Activated gamma-delta T cell treated with Interleukin-2 at 50 U/mL for 16 hours (primary cell): ENCODE measurements around the gene CD86.

ENCODE experiments used
- DNase-seq: peaks from one replicate; pipeline ENCODE4 v3.0.0-alpha.2; 2020

The CD86 gene

DNA sequence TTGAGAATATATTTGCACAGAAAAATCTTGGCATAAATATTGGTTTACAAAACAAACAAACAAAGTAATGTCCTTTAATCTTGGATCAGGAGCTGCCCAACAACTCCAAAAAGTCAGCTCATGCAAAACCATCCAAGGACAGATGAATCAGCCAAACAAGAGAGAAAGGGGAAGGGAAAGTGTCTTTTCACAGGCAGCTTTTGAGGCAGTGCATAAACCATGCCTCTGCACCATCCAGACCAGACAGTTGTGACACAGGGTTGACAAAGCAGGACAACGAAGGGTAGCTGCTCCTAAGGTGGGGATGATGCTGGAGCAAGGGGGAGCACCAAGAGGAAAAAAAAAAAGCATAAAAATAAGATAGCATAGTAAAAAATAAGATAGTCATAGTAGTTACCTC is 8.7 kb downstream of the CD86 start:
- DNase-seq, result no peak

DNA sequence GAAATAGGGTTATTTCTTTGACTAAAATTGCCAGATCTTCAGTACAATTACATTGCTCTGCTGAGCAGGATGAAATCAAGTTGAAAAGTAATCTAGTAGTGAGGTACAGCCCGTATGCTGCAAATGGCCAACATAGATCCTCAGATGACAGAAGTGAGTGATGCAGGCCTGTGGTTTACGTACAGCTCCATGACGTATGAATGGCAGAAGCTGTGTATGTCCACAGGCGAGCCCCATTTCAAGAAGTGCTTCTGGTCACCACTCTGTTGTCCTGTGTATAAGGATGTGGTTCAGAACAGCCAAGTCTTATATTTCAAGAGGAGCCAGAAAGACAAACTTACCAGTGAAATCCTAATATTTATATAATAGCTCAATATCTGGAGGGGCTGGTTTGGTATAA is 9.2 kb downstream of the CD86 start:
- DNase-seq, result no peak

DNA sequence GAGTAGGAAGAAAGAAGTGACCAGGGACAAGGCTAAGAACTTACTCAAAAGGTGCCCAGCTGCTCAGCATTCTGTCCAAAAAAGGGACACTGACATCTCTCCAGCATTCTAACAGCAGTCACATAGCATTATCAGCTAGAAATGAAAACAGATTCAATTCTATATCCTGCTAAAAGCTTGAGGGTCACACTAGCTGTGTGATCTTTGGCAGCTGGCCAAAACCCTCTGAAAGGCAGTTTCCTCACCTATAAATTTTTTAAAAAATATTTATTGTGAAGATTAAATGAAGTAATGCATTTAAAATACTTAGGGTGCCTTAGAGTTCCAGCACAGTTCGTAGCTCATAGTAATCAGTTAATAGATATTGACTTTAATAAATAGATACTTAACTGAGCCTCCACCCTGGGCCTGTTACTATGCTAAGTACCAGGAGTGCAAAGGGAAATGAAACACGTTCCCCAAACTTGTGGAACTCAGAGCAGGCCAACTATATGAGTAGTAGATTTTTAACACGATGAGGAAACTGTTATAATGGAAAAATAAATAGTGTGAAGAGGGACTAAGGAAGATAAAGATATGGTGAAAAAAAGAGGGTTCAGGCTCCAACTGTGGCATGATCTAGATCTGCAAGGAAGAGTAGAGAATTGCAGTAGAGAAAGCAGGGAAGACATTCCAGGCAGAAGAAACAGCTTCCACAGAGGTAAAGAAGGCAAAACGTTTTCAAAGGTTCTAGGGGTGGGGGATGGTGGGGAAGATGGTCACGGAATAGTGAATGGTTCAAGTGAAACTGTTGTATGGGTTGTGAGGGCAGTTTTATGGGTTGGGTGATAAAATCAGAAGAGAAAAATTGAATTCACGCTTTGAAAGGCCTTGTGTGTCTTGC is 11.4 kb downstream of the CD86 start:
- DNase-seq, result no peak

DNA sequence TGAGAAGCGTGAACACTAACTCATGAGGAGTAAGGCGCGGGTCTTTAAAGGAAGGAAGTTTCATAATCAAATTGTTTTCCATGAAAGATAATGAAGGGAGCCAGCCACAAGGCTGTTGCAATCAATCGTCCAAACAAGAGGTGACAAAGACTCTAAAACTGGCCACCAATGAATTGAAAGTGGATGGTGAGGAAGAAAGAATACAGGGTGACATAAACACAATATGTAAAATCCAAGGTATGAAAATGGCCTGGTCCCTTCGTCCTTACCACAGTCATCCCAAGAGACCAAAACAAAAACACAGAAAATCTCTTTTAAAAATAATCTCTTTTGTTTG is 12.0 kb downstream of the CD86 start:
- DNase-seq, result no peak

DNA sequence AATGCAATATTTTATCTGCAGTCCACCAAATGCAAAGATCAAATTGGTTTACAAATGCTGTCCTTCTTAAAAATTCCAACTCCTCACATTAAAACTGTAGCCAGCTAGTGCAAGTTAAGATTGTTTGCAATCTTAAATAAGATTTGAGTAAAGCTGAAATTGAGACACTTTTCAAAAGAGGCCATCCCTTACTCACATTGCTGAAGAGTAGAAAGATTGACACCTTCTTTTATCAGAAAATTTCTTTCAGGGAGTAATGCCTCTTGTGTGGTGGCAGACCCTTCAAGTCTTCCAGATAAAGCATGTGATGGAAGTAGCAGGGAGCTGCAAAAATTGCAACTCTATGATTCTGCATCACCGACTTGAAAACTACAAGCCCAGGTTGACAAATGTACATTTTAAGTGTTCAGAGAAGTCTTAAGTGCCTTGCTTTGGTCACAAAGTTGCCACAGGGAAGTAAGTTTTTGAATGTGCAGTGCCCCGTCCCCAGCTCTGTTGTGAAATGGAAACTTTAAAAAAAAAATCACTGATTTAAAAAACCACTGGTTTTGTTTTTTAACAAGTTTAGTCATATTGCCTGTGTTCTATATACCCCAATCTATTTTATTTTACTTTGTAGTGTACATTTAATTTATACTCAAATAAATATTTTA is 12.6 kb downstream of the CD86 start:
- no peak for DNase-seq

DNA sequence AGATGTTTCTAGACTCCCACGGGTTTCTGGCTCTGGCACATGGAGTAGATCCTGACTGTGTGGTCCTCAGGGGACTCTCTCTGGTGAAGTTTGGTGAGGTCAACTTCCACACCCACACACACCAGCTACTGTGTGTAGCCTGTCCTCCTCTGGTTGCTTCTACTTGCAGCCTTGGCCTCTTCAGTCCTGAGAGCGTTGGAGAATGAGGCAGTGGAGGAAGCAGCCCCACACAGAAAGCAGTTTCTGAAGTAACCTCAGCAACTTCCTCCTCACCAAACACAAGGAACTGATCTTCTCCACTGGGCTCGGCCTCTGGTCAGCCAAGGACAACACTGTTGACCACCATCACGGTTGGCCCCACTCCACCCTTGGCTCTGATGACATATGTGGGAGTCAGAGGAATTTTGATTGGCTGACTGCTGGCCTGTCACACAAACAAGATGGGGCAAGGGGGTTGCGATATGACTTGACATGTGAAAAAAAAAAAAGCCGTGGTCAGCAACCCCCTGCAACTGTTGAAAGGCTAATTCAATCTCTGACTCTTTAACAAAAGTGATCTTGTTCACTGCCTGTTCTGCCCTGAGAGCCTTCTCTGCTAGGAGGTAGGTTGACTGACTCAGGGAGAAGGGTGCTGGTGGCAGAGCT is 19.6 kb downstream of the CD86 start:
- no peak for DNase-seq

DNA sequence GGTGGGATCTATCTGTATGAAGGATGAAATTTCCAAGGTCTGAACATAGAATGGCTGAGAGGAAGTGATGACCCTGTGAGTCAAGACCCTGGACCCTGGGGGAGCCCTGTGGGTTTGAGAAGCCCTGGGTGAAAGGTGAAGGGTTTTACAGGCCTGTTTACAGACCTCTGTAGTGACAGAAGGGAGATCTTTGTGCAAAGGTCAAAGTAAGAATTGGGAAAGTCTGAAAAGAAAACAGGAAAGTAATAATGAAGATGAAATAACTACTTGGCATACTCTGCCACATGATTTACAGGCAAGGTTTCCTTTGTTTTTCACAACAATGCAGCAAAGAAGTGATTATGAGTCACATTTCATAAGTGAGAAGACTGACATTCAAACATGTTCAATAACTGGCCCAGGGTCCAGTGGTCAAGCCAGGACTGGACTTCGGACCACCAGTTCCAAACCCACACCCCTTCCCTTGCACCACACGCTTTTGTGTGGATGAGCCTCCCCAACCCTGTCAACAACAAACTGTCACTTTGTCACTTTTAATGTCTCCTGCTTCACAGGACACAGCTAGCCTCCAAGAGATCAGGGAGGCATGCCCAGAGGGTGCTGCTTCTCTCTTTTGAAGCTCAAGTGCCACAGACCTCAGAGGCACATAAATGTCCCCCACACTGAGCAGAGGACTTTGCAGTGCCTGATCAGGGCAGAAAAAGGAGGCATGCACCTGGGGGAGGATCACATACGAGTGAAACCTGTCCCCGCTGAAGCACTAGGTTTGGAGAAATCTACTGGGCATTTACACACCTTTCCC is 21.5 kb downstream of the CD86 start:
- no peak for DNase-seq

DNA sequence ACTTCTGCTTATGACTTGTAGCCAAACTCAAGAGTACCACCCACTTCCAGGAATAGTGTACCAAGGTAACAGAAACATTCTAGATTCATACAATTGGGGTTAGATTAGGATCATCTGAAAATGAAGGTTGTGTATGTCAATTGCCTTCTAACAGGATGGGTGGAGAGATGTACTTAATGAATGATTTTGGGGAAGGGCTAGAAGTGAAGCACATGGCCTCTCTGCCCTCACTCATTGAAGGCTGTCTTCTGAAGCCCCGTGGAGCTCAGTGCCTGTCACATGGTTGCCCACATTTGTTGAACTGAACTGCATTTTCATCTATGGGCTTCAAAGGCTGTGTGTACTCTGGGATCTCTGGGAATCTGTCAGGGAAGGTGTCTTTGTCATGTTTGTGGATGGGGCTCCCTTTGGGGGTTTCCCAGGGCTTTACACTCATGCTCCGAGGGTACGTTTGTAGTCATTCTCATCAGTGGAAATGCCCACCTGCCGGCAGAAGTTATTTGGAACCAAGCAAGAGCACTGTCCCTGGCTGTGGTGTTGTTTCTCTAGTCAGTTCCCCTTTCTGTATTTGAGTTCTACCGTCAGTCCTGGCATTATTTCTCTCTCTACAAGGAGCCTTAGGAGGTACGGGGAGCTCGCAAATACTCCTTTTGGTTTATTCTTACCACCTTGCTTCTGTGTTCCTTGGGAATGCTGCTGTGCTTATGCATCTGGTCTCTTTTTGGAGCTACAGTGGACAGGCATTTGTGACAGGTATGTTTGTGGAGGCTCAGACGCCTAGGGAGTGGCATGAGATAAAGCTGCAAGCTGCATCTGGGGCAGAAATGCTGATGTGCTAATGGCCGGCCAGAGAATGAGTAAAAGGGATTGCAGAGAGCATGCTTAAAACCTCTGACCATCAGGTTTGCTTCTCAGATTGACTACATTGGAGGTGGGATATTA is 22.4 kb downstream of the CD86 start:
- DNase-seq, result no peak

DNA sequence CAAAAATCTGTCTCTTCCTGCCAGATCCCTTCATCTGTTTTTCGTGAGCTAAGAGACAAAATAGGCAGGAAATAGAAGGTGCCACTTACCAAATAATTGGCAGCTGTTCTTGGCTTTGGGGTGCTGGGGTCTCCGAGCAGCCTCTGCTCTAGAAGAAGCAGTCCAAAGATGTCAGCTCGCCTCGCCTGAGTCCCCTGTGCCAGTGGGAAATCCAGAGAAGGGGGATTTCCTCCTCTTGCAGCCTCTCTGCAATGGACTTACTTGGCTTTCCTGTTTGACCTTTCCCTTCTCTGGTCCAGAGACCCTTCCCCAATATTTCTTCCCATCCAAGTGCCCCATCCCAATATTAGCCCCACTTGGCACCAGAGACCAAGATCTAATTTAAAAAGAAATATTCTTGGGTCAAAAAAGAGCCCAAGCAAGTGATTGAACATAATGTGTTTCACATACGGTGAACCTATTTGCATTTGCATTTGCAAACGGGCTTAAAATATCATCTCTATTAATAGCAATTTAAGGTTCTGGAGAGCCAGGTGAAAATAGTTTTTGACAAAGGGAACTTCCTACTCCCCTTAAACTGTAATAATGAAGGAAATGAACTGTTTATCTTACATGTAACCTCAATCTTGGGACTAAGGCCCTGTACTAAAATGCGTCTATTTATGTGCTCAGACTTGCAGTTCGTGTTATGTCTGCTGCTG is 23.2 kb downstream of the CD86 start:
- DNase-seq, result no peak

DNA sequence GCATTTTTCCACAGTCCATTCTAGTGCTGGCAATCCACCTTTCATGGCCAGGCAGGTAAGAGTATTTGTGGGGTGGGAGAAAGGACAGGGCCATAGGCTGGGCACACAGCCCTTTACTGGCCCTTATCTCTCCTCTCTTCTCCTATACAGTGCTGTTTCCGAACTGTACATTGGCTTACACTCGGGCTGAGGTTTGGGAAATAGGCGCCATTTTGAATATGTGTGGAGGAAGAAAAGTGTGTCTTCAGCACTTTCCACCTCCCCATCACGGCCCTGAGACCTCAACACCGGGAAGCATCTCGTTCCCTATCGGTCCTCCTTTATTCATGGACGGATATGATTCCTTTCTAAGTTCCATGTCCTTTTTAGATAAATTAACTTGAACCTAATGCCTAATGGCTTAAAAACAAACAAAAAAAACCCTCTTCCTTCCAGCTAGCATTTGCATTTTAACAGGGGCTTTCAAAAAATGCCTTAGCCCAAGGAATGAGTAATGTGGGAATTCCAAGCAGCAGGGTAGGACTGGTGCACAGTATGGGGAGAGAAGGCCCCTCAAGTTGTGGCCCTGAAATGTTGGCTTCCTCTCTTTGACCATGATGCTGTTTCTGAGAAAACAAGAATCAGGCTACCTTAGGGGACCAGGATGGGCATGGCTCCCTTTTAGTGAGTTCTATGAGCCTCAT is 24.5 kb downstream of the CD86 start:
- no peak for DNase-seq

DNA sequence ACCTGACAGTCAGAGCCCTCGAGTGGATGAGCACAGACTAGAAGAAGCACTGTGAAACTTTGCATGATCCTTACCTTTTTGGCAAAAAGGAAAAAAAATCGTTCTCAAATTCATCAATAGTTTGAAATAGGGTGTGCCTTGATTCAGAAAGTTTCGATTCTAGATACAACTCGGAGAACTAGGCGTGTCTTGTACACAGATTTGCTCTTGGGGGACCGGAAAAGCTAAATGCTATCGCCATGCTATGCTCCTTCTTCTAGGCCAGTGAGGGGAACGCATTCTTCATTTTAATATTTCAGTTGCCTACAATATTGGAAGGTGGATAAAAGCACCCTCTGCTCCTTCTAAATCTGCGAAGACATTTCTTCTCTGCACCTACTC is 25.0 kb downstream of the CD86 start:
- no peak for DNase-seq

DNA sequence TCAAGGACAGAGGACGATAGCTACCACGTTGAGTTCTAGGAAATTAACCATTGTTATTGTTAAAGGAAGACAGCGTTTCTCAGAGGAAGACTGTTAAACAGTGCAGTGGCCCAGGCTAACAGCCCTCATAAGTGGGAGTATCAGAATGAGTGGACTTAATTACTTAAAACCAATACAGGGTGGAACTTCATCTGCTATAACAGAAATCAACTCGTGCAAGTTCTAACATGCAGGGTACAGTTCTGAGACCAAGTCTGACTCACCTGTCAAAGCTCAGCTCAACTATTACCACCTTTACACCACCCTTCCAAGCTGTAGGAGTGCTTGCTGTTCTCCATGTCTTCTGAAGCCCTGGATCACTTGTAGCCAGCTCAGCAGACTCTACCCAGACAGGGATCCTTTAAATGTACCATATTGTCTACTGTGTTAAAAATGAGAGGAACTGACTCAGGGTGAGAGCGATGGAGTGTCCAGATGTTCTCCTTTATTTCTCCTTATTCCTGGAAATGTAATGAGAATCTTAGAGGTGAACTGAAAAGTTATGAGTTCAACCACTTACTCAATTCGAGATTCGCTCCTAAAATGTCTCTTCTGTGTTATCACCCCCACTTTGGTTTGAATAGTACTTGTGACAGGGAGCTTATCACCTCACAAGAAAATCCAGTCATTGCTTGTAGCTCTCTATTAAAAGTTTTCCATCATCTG is 26.5 kb downstream of the CD86 start:
- DNase-seq, result no peak

DNA sequence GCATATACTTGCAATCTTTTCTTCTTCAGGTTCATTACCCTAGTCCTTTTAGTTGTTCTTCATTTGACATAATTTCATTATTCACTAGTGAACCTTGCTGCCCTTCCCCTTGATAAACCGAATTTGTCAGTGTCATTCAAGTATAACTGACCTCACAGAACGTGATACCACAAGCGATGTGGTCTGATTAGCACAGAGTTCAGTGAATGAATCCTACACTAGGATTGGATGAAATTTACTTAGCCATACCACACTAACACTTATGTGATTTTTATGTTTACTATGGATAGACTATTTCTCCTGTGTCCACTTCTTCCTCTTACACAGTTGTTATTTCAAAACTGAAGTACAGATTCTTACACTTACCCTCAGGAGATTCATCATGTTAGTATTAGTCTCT is 27.2 kb downstream of the CD86 start:
- DNase-seq, result no peak

DNA sequence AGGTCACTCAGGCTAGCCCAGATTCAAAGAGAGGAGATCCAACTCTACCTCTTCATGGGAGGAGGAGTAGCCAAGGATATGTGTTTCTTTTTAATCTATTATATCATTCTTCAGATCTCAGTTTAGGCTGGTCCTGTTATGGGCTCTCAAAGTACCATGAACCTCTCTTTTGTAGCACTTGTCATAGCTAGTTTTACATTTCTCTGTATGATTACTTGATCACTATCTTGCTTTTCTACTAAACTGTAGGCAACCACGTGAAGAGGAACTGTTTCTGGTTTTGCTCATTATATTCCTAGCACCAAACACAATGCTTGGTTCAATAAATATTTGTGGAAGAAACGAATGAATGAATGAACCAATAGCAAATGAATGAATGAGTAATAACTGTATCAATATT is 29.6 kb downstream of the CD86 start:
- no peak for DNase-seq

DNA sequence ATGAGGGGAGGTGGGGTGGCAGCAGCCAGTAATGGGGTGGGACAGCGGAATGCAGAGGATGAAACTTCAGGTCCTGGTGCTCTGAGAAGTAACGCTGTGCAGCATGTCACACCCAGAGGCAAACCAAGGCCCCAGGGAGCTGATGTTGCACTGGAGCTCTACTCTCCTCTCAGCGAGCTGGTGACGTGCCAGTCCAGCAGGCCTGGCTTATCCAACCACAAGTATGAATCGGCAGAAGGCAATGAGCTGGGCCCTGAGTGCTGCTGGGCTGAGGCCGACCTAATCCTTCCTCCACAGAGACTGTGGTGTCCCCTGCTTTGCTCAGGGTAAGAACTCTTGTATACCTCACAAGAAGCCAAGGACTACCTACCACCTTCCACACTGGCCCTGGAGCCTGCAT is 30.5 kb downstream of the CD86 start:
- DNase-seq, result no peak

DNA sequence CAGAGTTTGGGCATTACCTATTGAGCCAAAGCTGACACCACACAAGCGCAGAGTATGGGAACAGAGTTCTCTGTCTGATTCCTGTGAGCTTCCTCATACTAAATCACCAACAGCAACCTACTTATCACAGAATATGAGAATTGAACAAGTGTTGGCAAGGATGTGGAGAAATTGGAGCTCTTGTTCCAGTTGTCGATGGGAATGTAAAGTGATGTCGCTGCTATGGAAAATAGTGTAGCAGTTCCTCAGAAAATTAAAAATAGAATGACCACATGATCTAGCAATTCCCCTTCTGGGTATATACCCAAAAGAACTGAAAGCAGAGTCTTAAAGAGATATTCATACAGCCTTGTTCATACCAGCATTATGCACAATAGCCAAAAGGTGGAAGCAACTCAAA is 33.4 kb downstream of the CD86 start:
- DNase-seq, result no peak

DNA sequence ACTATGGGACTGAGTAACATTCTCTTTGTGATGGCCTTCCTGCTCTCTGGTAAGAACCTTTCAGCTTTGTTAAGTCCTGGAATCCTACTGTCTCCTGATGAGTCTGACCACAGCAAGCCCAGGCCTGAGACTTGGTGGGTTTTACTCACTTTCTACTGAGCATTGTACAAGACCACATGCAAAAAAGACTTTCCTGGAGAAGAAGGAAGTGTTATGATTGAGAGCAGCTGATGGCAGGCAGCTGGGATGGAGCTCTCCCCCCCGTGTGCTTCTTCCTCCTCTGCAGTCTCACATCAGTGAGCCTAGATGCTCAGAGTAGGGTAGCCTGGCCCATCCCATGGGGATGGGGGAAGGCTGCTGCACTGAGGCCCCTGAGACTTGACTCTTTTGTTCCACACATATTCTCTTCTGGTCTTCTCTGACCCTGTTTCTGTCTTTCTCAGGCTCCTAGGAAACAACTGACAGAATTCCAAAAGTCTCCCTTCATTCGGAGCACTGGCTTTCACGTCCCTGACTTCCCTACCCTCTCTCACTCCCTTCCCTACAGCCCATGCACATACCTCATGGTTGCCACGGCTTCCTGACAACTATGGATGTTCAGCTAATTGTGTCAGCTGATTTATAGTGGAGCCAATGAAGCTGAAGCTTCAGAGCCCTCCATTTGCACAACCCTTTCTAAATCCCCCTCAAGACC is 36.6 kb downstream of the CD86 start:
- no peak for DNase-seq

DNA sequence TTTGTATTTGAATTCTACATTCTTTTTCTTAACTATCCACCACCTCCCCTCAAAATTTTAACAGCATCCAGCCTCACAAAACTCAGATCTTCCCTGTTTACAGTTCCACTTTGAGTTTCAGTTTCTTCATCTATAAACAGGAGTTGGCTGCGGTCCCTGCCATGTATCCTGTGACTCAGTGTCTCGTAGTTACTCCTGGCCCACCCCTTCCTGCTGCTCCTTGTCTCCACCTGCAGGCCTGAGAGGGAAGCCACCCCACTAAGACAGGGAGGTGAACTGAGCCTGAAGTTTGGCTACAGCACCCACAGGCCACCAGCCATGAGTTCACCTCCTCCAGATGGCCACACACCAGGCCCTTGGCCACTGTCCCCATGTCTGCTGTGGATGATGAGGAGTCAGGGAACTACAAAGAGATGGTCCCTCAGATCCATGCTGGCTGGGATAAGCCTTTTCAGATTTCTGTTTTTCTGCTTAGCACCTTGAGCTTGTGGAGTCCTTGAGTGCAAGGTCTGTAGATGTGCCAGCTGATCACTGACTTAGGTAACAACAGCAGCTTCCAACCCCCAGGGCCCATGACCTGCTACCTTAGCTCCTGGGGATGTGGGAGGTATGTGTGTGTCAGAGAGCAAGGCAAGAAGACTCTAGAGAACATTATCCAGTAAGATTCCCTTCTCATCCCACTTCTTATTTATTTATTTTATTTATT is 37.5 kb downstream of the CD86 start:
- no peak for DNase-seq

DNA sequence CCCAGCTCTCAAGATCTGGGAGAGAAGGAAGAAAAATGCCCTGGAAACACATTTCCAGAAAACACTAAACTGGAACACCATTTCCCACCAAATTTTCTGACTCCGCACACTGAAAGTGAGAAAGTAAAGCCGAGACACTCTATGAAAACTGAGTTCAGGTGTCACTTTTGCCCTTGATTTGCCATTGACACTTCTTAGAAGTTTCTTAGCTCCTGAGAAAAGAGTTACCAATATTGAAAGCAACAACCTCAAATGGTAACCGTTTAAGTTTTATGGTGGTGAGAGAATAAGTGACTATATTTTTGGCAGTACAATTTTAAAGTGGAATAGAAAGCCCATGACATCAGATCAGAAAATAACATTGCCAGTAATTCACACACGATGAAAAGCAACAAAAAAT is 39.0 kb downstream of the CD86 start:
- DNase-seq, result no peak
